ENCODE measurements around the gene CATSPERD.

Gene CATSPERD, protein sequence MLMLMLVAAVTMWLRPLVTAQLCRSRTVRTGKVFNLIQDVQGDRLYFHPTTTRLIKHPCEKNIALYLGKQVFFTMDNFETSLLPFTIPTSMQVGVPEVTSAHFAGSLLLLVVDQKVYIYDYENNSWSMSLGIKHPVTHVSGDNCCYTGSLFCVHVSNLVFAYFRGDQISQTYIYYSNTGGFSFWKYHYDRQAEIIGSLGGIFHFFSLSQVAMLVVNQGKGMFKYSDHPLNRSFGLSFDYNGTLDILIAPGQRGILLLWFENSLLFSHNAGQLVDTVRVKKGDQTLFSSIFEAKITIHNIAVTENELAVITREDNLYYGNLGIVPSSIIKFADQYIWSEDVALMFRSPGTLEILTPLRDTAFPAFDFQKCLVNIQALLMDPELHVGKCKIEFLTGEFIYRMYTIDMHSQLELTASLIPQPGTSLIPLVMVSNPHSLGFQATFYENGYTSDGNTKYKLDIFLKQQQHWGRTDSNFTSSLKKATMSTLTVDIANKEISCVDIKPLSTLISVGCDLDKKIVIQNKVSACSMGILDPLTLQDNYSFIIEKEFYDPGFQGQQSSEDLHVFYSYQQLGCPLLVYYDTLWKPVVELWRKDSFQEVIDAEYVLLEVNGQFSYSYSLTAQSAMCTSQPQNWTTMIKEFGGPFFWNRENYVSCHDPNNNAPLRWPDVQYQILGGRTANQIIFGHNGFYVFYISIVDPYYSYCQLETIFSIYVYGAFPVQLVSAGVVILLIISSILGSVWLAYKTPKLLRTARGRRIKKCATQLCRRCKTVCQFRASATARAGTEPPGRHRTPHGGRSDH

DNA sequence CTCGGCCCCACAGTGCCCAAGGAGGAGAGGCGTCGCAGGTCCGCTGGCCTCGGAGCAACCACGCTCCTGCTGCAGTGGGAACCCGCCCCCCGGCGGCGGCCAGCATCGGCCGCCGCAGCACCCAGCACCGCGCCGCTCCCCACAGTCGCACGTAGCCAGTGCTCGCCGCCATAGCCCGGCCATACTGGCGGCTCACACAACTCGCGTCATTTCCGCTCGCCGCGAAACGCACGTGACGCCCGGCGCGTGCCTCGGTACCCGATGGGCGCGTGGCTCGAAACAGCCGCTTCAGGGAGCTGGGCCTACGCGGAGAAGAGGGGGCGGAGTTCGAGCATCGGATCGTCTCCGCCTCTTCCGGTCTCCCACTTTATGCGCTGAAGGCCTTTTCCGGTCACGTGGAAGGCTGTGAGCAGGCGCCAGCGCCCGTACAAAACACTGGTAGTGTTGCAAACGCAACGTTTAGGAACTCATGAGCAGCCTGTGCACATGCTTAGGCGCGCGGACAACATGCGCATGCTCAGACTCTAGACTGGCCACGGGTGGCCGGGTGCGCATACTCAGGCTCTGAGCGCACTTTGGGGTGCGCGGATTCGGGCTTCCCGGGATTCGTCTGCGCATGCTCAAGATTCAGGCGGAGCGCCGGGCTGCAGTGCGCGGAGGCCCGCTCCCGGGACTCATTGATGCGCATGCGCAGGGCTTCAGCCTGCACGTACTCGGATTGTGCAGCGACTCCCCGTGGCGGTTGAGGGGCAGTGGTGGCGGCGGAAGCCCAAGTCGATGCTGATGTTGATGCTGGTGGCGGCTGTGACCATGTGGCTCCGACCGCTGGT is at the start of gene CATSPERD, which contains the start of gene LONP1:
TSS of gene CATSPERD (plus strand) at position 677 of the 830 bp plus-strand sequence. CDS start at position 778, 101 bp downstream.
TSS of gene LONP1 (minus strand) at position 186 of the 830 bp plus-strand sequence. CDS start at position 172, 14 bp downstream.
- DNase-seq (ENCODE audit: low read depth): peak; percentile 96

DNA sequence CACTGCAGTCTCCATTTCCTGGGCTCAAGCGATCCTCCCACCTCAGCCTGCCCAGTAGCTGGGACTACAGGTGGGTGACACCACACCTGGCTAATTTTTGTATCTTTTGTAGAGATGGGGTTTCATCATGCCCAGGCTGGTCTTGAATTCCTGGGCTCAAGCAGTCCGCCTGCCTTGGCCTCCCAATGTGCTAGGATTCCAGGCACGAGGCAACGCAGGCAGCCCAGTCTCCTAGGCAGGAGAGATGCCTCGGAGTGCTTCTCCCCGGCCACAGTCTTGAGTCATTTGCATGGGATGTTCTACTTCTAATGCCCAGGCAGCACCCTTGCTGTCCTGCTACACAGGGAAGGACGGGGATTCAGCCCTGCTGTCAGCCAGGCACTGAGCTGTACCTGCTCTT is 48.8 kb upstream of the CATSPERD start:
- no peak for DNase-seq (ENCODE audit: low read depth)

DNA sequence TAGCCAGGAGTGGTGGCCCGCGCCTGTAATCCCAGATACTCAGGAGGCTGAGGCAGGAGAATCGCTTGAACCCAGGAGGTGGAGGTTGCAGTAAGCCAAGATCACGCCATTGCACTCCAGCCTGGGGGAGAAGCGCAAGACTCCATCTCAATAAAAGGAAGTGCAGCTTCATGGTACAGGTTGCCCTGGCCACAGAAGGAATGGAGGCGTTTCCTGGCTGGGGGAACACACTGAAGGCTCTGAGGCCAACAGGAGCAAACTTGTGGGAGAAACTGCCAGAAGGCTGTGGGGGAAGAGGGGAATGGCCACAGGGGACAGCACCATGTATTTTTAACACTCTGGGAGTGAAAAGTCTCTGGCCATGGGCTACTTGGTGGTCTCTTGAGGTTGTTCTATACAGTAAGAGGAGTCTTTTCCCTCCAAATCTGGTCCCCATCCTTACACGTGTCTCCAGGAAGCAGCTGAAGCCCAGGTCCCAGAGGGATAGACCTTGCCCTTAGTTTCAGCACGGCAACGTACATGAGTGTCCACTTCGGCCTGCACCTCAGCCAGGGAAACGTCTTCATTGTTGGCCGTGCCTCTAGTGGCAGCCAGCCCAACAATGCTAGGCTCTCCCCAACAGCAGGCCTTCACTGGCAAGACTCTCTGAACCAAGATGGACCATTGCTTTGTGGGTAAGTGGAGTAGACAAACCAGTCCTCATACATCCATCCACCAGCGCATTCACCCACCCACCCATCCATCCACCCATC is 47.6 kb upstream of the CATSPERD start:
- no peak for DNase-seq (ENCODE audit: low read depth)

DNA sequence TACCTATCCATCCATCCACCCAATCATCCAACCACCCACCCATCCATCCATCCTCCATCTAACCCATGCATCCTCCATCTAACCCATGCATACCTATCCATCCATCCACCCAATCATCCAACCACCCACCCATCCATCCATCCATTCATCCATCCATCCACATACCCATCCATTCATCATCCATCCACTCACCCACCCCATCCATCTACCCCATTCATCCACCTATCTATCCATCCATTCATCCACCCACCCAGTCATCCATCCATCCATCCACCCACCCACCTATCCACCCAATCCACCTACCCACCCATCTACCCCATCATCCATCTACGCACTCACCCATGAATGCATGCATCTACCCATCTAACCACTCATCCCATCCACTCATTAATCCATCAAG is 46.7 kb upstream of the CATSPERD start:
- DNase-seq (ENCODE audit: low read depth): no peak

DNA sequence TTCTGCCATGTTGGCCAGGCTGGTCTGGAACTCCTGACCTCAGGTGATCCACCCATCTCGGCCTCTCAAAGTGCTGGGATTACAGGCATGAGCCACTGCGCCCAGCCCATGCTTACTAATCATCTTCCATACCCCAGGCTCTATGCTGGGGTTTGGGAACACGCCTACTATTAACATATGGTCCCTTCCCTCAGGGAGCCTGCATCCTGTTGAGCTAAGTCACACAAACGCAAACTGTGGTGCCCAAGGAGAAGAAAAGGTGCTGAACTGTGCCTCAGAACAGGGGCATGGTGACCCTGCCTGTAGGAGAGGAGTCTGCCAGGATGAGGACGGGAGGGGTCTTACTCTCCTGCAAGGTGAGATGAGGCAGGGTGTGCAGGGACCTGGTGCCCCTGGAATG is 45.7 kb upstream of the CATSPERD start:
- DNase-seq (ENCODE audit: low read depth): no peak

DNA sequence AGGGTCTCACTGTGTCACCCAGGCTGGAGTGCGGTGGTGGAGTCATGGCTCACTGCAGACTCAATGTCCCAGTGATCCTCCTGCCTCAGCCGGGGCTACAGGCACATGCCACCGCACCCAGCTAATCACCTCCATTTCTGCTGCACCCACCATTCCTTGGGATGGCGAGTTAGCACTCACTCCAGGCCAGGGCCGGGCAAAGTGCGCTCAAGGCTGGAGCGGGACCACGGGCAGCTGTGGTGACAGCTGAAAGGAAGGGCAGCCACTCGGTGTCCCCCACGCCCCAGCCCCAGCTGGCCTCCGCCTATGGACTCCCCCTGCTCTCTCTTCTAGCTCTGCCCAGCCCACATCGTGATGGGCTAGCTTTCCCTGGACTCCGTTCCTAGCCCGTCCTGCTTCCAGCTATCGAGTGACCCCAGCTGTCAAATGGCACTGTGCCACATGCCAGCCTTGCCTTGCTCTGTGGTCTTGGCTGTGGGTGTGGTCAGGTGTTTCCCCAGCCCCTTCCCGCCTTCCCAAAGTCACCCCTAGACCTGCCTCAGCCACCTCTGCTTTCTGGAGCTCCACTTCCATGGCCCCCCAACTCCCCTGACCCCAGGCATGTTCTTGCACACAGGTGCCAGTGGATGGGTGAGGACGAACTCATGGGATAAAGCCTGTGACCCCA is 44.2 kb upstream of the CATSPERD start:
- no peak for DNase-seq (ENCODE audit: low read depth)

DNA sequence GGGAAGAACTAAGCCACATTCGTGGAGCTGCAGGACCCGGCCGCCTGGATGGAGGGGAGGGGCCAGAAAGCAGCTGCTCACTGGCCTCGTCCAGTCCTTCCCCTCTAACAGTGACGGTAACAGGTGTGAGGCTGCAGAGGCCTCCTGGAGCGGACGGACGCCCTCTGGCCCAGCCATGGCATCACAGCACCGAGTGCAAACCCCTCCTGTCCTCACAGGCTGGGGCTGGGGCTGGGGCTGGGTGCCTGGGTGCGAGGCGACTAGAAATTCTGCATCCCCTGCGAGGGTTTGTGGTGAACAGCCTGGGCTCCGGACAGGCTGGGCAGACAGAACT is 43.7 kb upstream of the CATSPERD start:
- DNase-seq (ENCODE audit: low read depth): no peak

DNA sequence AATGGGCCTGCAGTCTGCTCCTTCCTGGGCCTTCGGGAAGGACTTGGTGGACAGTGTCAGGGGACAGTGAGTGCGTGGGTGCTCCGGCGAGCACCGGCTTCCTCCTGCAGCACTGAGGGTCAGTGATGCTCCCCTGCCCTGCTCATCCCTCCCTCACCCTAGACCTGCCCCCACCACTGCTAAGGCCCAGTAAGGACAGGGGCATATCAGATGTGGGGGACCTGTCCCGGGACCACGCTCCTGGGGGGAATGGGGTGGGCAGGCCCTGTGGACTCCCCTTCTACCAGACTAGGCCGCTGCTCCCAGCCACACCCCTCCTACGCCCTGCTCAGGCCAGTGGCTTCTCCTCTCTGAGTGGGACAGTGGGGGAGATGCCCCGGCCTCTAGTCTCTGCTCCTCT is 43.3 kb upstream of the CATSPERD start:
- no peak for DNase-seq (ENCODE audit: low read depth)

DNA sequence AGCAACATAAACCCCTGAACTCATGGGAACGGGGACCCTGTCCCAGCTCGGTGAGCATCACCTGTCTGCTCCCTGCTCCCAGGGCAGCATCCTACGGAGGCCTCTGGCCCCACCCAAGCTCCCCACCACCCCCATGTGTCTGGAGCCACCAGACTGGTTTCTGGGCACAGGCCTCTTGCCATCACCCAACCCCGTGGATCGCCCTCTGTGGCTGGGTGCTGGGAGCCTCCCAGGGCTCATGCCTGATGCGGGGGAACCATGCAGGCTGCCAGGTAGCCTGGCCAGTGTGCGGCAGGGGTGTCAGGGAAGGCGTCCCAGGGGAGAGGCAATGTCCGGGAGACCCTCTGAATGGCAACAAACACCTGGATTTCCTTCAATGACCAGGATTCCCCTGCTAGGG is 42.9 kb upstream of the CATSPERD start:
- no peak for DNase-seq (ENCODE audit: low read depth)

DNA sequence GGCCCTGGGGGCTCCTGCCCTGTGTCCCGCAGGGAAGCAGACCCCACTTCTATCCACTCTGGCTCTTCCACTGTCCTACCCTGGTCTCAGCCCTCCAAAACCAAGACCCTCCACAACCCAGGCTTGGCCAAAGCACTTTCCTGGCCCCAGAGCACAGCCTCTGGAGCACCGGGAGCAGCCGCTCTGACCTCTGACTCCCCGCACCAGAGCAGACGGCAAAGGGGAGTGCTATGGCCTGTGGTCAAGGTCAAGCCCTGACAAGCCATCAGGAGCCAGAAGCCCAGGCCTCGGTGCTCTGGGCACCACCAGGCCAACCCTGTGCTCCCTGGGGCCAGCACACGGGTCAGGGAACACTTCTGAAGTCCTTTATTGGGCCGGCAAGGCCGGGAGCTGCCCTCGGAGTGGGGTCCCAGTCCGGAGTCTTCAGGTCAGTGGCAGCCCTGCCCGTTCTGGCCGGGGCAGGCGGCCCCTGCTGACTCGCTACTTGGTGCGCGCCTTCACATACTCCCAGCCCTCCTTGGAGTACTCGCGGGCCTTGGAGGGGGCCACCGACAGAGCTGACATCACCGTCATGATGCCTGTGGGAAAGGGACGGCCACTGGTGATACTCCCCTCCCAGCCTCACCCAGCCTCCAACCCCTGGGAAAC is 42.2 kb upstream of the CATSPERD start:
- DNase-seq (ENCODE audit: low read depth): no peak

DNA sequence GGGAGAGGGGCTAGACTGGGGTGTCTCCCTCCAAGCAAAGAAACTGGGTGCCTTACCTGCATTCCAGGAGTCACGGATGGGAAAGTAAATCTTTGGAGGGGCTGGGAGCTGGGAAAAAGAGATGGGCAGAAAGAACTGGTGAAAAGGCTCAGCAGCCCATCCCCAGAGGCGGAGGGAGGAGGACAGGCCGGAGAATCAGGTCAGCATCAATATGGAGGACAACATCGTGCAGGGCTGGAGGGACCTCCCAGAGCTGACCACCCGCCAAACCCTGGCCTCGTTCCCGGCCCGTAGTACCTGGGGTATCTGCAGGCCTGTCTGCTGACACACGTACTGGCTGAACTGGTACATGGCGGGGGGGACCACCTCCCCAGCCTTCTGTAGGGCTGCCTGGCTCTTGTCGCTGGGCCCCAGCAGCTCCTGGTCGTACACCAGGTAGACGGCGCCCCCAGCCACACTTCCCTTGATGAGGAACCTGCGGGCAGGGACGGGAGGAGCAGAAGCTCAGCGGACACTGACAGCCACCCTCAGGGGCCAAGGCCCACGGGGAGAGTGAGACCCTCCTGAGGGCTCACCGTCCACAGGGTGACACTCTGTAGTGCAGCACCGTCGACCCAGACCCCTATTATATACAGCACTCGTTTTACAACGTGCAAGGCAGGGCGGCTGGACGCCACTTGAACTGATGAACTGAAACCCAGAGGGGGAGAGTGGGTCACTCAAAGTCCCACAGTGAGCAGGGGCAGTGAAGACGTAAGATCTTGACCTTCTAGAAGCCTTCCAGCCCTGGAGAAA is 41.0 kb upstream of the CATSPERD start:
- no peak for DNase-seq (ENCODE audit: low read depth)

DNA sequence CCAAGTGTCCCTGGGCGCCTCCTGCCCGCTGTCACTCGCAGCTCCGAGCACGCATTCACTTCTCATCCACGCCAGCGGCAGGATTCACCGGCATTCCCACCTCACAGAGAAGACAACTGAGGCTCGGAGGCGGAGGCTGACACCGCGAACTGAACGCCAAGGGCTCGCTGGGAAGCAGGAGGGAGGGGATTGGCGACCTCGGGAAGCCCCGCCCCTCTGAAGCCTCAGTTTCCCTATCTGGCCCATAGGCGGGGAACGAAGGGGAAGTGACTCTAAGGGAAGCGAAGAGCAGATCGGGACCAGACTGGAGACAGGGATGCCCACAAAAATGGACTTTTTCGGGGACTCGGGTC is 40.4 kb upstream of the CATSPERD start:
- DNase-seq (ENCODE audit: low read depth): no peak

DNA sequence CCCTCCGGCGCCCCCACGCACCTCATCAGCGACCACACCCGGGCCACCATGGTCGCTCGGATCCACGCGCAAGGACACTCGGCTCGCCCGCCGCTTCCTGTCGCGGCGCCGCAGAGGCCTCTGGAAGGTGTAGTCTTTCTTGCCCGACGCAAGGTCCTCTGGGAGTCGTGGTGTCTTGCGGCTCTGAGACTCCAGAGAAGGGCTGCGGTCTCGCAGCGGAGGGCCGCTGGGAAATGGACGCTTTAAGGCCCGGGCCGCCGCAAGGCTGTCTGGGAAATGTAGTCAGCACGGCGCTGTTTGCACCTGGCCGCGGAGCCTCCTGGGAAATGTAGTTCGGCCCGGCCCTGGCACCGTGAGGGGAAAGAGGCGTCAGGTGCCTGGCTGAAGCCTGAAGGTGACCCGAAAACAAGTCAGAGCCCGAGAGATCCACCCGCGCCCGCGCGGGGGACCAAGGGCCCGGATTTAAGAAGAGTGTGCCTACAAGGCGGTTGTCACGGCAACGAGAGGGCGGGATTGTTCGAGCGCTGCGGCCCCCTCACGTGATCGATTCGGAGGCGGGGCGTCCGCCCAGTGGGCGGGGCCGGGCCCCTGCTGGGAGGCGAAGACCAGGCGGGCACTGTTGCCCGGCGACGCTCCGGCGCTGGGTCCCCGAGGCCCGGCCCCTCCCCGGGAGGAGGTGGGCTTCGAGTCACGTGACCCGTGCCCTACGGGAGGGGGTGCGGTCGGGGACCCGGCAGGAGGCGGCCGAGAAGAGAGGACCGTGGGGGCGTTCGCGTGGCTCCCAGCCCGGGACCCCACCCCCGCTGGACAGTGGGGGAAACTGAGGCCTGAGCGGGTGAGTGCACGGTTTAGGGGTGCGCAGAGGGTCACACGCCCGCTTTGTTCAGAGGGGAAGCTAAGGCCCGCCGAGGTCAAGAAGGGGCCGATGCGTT is 39.7 kb upstream of the CATSPERD start, which contains the start of the genes HSD11B1L and MICOS13:
TSS of gene HSD11B1L (plus strand) at position 591 of the 932 bp plus-strand sequence. CDS start 3,806 bp downstream, outside the sequence.
TSS of gene MICOS13 (minus strand) at position 80 of the 932 bp plus-strand sequence. CDS start at position 50, 30 bp downstream.
- DNase-seq (ENCODE audit: low read depth): peak; percentile 98

DNA sequence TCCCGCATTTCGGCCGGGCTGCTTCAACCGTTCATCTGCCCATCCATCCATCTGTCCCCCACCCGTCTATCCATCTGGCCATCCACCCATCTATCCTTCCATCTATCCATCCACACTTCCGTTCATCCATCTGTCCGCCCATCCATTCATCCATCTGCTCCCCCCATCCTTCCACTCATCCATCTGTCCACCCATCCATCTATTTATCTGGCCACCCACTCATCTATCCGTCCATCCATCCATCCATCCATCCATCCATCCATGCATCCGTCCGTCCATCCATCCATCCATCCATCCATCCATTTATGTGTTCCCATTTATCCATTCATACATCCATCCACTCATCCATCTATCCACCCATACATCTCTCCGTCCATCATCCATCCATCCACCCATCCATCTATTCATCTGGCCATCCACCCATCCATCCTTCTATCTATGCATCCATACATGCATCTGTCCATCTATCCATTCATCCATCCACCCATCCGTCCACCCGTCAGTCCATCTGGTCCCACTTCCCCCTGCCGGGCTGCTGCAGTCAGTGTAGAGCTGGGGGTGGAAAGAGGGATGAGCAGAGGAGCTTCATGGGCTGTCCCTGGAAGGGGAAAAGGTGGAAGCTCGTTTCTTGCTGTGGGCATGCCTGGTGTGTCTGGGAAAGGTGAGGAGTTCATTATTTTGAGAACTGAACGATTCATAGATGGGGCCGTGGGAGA is 38.9 kb upstream of the CATSPERD start:
- no peak for DNase-seq (ENCODE audit: low read depth)

DNA sequence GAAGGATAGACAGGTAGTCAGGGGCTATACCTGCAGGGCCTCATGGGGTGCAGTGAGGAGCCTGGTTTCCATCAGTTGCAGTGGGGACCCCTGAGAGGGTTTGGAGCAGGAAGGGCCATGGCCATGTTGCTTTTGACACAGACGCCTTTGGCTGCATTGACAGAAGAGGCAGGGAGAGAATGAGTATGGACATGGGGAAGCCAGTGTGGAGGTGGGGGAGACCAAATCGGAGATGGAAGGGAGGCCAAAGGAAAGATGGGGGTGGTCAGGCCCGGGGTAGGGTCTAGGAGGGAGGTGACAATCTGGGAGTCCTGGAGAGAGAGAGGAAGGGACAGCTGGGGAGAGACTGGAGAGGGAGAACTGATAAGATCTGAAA is 38.3 kb upstream of the CATSPERD start:
- DNase-seq (ENCODE audit: low read depth): no peak

DNA sequence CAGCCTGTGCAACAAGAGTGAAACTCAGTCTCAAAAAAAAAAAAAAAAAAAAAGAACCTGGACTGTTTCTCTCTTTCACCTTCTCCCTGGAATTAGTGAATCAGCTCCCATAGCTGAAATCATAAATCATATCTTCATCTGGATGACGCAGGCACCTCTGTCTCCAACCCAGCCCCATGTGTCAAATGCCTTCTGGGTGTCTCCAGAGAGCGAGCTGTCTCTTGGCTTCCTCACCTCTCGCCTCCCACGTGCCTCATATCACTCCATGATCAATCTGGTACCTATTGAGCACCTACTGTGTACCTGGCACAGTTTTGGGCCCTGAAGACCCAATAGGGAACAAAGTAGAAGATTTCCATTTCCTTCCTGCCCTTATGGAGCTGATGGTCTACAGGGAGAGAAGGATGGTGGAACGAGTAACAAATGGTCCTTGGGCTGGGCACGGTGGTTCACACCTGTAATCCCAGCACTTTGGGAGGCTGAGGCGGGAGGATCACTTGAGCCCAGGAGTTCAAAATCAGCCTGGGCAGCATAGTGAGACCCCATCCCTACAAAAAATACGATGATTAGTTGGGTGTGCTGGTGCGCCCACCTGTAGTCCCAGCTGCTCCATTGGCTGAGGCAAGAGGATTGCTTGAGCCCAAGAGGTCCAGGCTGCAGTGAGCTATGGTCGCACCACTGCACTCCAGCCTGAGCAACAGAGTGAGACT is 37.1 kb upstream of the CATSPERD start:
- no peak for DNase-seq (ENCODE audit: low read depth)
